GM18508 (cell line): ENCODE data around the gene PLEK2.
"Not testable (repeated sequence)": the region's sequence is repeated elsewhere in the genome, so short reads cannot be mapped to it uniquely, and the experiment has no call there.

Source experiments
- ATAC-seq: cut with Tn5 transposase; IDR thresholded peaks from one replicate; pipeline ENCODE4 v1.9.1; 2021; ENCODE audit warnings: moderate number of reproducible peaks; ENCODE audit not compliant: insufficient read depth, unreplicated experiment

Gene PLEK2

DNA sequence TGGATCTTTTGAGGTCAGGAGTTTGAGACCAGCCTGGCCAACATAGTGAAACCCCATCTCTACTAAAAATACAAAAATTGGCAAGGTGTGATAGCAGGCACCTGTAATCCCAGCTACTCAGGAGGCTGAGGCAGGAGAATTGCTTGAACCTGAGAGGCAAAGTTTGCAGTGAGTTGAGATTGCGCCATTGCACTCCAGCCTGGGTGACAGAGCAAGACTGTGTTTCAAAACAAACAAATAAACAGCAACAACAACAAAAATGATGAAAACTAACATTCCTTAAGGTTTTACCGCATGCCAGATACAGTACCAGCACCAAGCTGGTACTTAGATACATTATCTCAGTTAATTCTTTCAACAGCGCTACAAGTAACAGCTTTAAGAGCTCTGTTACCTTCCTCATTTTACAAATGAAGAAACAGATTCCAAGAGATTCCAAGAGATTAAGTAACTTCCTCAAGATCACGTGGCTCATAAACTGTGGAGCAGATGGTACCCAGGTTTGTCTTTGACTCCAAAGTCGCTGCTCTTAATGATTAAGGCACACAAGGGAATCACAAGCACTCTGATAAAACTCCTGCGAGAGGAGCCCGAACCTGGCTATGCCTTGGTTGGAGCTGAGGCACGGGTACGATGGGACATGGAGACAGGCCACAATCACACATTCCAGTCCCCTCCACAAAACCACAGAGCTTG is 17.7 kb upstream of the PLEK2 start:
- no peak for ATAC-seq

DNA sequence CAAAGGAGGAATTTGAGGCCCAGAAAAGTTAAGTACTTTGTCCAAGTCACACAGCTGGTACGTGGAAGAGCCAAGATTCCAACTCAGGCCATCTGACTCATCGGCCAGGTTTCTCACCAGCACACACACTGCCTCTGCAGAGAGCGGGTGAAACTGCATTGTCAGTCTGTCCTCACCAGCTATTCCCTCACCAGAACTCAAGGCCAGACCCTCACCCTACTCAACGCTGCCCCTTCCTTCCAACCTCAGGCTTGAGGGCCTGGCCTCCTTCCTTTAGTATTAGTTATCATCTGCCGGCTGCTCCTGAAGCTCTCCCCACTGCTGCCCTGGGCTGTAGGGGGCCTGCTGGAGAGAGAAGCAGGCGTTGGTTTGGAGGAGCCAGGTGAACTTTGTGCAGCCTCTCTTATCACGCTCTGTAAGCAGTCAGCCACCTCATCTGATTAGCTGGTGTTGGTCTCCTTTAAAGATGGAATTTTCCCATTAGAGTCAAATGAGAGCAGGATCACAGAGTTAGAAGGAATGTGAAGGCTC is 16.6 kb upstream of the PLEK2 start:
- ATAC-seq, result no peak

DNA sequence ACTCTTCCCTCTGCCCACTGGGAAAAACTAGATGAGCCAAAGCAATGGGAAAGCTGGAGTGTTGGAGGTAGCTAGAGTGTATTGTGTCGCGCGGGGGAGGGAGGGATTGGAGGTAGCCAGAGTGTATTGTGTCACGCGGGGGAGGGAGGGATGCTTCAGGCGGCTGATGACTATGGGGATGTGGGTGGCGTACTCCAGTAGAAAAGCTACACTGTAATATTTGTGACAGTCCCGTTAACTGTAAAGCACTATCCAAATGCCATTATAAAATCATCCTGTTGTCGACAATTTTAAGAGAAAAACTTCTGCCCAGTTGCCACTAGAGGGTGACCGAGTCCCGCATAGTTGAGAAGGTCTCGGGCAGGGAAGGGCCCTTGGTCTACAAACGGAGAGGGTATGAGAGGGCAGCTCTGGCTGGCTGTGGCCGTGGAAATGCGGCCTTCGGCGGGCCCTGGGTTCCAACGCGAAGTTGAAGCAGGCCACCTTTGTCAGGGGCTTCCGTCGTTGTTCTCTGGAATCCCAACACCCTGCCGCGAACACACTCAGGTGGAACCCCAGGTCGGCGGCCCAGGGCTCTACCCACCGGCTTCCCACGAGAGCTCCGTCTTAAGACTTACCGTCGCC is 15.1 kb upstream of the PLEK2 start:
- no peak for ATAC-seq

DNA sequence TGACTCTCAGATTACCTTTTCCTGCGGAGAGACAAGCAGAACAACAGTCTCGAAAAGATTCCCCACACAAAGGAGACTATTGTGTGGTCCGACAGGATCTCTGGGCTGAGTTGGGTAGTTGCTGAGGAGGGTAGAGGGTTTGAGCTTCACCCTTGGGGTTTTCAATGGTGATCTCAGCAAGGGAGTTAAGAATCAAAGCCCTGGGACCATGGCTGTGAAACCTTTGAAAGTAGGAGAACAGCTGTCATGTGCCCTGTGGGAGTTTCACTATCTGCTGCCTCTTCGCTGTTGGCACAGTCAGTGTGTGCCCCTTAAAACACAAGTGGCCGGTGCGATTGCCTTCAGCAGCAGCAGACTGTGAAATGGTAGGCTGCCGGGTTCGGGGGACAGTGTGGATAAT is 14.2 kb upstream of the PLEK2 start:
- no peak for ATAC-seq

DNA sequence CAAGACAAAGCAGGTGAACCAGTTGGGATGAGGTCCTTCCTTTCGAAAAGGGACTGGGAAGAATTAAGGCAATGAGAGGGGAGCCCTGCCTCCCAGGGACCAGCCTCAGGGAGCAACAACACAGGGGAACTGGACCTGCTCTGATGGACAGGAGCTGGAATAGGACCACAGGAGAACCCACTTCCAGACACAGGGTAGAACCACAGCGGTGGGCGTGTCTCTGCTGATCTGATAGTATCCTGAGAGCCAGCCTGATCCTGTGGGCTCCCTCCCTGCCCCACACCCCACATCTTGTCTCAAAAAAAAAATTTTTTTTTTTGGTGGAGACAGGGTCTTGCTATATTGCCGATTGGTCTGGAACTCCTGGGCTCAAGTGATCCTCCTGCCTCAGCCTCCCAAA is 13.6 kb upstream of the PLEK2 start:
- no peak for ATAC-seq

DNA sequence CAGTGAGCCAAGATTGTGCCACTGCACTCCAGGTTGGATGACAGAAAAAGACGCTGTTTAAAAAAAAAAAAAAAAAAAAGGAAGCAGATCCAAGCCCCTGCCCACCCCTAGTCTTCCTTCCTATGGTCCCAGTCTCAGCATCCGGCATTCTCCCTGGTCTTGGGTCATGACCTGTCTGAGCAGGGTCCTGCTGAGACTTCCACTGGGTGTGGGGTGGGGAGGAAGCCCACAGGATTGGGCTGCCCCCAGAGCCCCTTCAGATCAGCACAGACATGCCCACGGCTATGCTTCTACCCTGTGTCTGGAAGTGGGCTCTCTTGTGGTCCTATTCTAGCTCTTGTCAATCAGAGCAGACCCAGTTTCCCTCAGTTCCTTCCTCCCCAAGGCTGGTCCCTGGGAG is 12.6 kb upstream of the PLEK2 start:
- ATAC-seq, result no peak

DNA sequence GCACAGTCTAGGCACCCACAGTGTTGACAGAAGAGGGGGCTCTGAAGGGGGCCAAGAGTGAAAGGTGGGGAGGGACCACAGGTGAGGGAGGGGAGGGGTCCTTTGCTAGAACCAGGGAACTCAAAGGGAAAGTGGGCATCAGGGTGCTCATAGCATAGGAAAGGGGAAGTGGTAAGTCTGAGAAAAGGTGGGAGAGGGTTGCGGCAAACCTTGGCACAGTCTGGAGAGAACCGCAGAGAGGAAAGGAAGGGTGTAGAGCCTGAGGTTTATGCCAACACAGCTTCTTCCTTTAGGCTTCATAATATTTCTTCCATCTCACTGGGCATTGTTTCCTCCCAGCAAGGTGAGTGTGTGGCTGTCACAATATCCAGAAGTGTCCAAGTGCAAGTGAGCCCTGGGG is 11.5 kb upstream of the PLEK2 start:
- no peak for ATAC-seq

DNA sequence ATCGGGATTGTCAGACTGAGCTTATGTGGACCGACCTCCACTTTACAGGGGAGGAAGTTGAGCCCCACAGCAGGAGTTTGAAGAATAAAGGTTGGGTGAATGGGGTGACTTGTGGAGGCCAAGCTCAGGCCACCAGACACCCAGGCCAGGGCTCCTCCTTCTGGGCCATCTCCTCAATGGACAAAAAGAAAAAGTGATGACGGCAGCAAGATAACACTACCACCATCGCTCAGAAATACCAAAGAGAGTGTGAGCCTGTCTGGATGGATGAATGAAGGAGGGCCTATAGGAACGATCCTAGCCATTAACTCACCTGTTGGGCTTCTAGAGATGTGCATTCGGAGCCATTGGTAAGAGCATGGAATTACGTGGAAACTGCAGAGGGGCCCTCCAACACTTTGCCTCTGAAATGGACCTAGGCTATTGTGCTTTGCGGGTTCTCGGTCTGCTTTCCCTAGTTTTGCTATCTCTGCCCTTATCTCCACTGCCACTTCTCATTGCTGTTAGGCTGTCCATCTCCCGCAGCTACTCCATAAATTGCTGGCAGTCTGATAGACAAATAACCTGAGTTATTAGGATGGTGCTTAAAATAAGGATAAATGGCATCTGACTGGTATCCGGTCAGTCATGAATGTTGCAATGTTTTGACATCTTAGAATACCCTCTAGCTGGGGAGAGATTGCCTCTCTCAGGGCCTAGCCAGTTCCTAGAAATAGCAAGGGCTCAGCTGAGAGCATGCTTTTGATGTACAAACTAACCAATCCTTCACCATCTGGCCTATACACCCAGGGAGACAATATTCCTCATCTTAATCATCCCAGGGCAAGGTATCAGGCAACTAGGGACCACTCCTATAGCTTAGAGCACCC is 9.6 kb upstream of the PLEK2 start:
- no peak for ATAC-seq

DNA sequence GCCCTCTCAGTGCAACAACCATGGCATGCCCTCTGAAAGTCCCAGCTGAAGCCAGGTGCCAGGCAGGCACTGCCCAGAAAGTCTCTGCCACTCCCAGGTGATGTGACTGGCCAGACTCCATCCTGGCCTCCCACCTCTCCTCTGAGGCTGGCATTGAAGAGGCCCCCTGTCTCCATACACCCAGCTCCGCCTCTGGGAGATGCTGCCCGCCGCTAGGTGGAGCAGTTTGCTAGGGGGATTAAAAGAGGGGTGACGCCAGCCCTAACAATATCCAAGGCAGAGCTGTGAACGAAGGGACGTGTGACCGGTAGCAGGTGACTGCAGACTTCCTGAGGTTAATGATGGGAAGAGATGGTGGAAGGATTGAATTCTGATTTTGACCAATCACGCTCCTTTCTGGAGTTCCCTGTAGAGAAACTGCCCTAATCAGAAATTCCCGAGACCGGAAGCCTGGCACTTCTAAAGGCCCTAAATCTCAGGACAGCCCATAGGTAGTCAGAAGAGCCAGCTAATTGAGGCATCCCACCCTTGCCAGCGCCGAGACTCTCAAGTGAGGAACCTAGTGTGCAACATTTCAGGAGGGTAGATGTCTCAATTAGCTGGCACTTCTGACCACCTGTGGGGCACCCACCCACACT is 8.3 kb upstream of the PLEK2 start:
- ATAC-seq, result no peak

DNA sequence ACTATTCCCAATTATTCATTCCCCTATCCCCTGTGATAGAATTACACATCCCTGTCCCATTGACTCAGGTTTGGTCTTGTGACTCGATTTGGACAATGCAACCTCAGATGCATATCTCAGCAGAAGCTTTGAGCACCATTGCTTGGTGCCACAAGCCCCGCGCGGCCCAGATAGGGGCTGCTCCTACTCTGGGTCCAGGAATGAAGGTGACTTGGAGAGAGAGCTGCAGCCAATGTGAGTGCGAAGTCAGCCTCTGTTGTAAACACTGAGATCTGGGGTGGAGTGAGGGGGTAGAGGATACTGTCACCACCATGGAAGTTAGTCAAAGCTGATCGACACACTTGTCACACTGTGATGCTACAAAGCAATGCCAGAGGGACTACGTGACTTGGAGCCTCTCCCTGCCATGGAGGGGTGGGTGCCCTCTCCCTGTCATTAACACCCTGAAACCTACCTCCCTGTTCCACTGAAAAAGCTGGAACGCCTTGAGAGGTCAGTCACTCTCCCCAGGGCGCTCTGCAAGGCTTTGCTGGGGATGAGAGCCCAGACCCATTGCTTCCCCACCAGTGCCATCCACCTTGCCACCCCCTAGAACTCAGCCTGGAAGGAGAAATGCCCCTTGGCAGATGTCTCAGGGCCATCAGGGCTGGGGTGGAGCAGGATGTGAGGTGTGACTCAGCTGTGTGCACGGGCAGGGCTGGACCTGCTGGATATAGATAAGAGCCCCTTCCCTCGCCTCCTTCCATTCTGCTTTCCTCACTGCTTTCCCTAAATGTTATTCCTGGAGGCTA is 6.6 kb upstream of the PLEK2 start:
- ATAC-seq, result no peak

DNA sequence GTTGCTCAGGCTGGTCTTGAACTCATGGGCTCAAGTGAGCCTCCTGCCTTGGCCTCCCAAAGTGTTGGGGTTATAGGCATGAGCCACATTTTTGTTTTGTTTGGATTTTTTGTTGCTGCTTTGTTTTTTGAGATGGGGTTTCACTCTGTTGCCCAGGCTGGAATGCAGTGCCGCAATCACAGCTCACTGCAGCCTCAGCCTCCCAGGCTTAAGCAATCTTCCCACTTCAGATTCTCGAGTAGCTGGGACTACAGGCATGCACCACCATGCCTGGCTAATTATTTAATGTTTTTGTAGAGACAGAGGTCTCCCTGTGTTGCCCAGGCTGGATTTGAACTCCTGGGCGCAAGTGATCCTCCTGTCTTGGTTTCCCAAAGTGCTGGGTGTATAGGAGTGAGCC is 5.7 kb upstream of the PLEK2 start:
- no peak for ATAC-seq

DNA sequence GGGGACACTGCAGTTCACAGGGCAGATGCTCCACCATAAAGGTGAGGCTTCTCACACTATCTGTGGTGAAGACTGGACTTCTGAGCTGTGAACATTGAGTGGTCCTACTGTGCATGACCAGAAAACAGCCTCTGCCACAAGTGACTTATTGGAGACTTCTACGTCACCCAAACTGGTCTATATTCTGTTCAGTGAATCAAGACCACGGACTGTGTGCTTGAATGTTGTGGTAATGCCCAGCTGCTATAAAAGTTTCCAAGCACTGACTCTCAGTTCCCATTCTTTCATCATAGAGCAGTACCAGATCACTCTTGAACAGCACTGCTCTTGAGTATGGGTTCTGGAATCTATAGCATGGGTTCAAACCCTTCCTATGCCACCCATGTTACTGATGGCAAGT is 4.8 kb upstream of the PLEK2 start:
- ATAC-seq, result no peak

DNA sequence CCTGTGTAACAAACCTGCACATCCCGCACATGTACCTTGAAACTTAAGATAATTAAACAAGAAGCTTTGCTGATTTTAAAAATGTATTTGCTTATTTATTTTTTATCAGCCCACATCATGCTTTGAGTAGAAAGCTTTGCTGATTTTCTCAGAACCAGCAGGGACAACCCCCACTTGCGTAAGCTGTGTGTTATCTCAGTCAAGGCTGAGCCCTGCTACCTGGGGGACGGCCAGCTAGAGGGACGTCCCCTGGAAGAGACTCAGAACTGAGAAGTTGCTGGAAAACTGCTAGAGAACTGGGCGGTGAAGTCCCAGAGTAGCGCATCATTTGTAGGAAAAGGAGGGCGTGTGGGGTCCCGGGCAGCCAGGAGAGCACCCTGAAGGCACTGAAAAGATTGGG is 4.1 kb upstream of the PLEK2 start:
- ATAC-seq, result no peak

DNA sequence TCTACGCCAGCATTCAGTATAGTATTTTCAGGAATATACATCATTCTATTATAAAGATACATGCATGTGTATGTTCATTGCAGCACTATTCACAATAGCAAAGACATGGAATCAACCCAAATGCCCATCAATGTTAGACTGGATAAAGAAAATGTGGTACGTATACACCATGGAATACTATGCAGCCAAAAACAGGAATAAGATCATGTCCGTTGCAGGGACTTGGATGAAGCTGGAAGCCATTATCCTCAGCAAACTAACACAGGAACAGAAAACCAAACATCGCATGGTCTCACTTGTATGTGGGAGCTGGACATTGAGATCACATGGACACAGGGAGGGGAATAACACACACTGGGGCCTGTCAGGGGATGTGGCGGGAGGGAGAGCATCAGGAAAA is 3.6 kb upstream of the PLEK2 start:
- ATAC-seq, result not testable (repeated sequence)

DNA sequence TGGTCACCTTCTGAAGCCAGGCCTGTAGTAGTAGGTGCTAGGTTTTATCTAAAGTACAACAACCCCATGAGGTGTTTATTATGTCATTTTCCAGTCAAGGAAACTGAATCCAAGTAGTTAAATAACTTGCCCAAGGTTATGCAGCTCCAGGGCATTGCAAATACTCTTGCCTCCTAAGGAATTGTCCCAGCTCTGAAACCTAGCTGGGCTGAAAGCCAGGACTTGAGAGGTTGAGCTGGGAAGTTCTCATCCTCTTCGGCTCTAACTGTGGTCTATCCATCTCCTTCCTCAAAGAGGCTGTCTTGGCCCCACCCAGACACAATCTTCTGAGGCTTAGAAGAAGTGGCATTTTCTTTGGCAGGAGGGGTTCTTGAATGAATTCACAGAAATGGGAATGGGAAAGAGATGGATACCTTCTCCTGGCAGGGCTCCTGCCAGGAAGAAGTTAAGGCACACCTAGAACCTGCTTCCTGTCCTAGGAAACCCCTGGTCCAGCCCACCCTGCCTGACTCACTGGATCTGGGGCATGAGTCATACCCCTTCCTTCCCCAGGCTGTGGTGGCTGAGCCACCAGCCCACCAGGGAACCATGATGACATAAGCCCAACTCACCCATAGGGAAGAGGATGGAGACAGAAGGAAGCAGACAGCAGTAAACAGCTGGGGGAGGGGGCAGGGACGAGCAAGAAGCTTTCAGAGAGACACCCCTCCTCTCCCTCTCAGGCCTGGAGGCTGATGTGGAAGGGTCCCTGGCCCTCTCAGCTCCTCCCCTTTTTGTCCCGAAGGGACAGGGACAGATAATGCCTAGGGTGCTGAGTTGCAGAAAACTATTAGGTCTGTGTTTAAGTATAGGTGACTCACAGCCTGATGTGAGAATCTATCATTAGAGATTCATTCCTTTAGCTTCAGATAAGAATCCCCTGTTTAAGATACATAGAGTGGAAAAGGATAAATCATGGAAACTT is 2.1 kb upstream of the PLEK2 start:
- no peak for ATAC-seq

DNA sequence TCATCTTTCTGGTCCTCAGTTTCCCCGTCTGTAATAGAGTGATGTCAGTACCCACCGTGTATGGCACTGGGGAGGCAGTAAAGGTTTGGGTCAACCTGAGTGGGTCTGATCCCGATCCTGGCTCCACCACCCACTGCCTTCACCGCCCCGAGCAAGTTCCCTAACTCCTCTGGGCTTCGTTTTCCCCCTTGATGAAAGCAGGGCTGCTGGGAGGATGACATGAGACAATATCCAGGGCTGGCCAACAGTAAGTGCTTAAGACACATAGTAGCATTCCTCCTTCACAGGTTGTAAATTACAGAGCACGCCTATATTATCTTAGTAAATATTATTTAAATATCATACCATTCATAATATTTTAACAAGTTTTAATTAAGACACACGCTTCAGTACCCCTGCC is 595 bp downstream of the PLEK2 start:
- ATAC-seq, result no peak

DNA sequence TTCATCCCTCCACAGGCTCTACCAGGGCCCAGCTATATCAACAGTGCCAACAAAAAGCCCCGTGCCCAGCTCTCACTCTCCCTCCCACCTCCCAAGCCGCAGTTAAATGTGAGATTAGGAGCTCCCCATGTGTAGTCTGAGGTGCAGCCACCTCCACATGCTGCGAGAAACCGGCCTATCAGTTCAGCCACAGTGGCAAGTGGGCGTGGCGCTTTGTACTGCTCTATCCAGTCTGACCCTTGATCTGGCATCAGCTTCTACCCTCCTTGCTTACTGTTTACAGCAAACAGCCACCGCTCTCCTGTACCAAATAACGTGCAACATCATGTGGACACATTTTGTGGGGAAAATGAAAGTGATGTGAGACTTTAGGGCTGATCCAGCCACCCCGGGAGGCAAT is 1.7 kb downstream of the PLEK2 start:
- no peak for ATAC-seq

DNA sequence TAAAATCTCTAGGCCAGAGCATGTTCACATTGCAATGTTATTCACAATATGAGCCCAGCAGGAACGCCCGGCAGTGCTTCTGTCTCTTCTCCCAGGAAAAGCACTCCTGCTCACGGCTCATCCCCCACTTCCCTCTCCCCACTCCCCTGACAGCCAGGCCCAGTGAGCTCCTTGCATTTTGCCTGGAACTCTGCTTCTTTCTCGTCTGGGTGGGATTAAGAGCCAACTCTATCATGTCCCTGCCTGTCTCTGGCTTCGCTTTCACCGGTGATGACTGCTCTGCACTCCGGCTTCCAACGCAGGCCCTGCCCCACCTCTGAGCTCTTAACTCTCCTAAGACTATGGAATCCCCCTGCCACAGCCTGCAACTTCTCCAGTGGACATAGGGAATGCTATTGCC is 2.5 kb downstream of the PLEK2 start:
- ATAC-seq, result no peak
